SK-N-SH treated with all-trans-retinoic acid at 6 μM for 48 hours (cell line): Measurements from ENCODE around the gene VASH1.

Experiments
- CSDC2 ChIP-seq: fragments of 250-450 bp; sonication (Bioruptor Pico); IDR thresholded peaks from 2 replicates; pipeline ENCODE4 v1.5.0; 2020; ENCODE audit warnings: mild to moderate bottlenecking, moderate library complexity
- RARB ChIP-seq: fragments of 250-450 bp; sonication (Bioruptor Pico); IDR thresholded peaks from 2 replicates; pipeline ENCODE4 v1.8.0; 2021; ENCODE audit warnings: mild to moderate bottlenecking, moderate library complexity
- TF ChIP-seq, protein P1 (sequence below): fragments of 250-450 bp; sonication (Bioruptor Pico); IDR thresholded peaks from 2 replicates; pipeline ENCODE4 v1.5.1; 2021; ENCODE audit warnings: mild to moderate bottlenecking, moderate library complexity
- TF ChIP-seq, protein P2 (sequence below): fragments of 250-450 bp; sonication (Bioruptor Pico); IDR thresholded peaks from 2 replicates; pipeline ENCODE4 v1.5.1; 2020; ENCODE audit warnings: low read depth, mild to moderate bottlenecking, moderate library complexity
- TF ChIP-seq, protein P3 (sequence below): fragments of 250-450 bp; sonication (Bioruptor Pico); IDR thresholded peaks from 2 replicates; pipeline ENCODE4 v1.8.0; 2021; ENCODE audit warnings: low read depth, mild to moderate bottlenecking, moderate library complexity, borderline replicate concordance

DNA sequence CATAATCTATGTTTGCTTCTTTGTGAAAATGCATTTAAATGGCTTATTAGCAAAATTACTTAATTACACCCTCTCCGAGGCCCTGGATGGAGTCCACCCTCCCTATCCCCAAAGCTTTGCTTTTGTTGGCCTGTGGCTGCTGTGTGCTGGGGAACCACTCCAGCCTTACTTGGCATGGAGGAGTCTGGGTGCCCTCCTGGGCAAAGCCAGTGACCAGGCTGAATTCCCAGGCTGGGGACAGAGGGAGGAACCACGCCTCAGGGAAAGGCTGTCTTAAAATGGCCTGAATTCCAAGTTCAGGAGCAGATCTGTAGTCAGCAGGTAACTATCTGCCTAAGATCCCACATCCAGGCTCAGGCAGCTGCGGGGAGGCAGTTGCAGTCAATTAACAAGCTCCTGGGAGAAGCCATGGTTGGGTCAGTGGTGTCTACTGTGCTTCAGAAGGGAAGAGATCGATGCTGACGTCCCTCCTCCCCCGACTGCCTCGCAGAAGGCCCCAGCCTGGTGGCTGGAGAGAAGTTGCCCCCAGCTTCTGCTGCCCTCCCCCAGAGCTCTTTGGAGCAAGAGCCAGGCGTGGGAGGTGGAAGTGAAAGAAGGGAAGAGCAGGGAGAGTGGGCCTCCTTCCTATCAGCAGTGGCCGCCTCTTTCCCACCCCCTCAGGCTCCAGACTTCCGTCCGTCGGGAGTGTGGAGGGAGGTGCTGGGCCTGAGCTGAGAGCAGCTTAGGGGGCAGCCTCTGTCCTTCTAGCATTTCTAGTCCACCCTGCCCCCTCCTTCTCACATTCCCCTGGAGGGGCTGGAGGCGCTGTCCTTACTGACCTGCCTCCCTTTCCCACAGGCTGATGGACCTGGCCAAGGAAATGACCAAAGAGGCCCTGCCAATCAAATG is 11.3 kb downstream of the VASH1 start:
- TF ChIP-seq RARB (CRISPR knock-in tag) (no peak), CSDC2 (no peak)
- TF ChIP-seq, protein P1, sequence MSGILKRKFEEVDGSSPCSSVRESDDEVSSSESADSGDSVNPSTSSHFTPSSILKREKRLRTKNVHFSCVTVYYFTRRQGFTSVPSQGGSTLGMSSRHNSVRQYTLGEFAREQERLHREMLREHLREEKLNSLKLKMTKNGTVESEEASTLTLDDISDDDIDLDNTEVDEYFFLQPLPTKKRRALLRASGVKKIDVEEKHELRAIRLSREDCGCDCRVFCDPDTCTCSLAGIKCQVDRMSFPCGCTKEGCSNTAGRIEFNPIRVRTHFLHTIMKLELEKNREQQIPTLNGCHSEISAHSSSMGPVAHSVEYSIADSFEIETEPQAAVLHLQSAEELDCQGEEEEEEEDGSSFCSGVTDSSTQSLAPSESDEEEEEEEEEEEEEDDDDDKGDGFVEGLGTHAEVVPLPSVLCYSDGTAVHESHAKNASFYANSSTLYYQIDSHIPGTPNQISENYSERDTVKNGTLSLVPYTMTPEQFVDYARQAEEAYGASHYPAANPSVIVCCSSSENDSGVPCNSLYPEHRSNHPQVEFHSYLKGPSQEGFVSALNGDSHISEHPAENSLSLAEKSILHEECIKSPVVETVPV (CRISPR knock-in tag): no peak
- TF ChIP-seq, protein P2, sequence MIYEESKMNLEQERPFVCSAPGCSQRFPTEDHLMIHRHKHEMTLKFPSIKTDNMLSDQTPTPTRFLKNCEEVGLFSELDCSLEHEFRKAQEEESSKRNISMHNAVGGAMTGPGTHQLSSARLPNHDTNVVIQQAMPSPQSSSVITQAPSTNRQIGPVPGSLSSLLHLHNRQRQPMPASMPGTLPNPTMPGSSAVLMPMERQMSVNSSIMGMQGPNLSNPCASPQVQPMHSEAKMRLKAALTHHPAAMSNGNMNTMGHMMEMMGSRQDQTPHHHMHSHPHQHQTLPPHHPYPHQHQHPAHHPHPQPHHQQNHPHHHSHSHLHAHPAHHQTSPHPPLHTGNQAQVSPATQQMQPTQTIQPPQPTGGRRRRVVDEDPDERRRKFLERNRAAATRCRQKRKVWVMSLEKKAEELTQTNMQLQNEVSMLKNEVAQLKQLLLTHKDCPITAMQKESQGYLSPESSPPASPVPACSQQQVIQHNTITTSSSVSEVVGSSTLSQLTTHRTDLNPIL (CRISPR knock-in tag): no peak
- TF ChIP-seq, protein P3, sequence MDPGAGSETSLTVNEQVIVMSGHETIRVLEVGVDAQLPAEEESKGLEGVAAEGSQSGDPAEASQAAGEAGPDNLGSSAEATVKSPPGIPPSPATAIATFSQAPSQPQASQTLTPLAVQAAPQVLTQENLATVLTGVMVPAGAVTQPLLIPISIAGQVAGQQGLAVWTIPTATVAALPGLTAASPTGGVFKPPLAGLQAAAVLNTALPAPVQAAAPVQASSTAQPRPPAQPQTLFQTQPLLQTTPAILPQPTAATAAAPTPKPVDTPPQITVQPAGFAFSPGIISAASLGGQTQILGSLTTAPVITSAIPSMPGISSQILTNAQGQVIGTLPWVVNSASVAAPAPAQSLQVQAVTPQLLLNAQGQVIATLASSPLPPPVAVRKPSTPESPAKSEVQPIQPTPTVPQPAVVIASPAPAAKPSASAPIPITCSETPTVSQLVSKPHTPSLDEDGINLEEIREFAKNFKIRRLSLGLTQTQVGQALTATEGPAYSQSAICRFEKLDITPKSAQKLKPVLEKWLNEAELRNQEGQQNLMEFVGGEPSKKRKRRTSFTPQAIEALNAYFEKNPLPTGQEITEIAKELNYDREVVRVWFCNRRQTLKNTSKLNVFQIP (CRISPR knock-in tag): no peak
